ENCODE data around the gene IKBKE. TPM values are rescaled to one million over a fixed set of nuclear protein-coding genes. Genes with fewer than 3 reads are reported as not detected.

IKBKE gene
- total RNA-seq, 1 donor from 2014 or later, result 7.7 TPM

DNA sequence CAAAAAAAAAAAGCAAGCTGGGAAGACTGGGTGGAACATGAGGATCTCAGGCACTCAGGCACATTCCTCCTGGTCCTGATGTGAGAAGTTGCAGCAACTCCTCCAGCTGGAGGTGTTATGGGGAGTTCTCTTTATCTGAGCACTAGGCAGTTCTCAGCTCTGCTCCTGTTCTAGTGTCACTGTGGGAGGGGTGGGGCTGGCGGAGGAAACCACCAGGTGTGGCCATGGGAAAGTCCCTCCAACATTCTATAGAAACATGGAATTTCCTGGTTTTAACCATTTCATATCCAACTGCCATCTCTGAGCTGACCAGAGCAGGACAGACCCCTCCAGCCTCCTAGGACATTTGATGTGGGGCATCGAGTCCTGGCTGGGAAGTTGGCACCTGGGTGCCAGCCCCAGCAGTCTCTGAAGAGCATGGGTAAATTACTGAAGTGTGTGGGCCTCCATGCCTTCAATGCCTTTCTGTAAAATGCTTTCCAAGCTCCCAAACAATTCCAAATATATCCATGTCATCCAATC lies 804 bp upstream of the IKBKE start:
- DNase-seq (ENCODE audit: low spot score), result no peak
- H3K27me3 Mint-ChIP-seq (ENCODE audit: low read depth), result peaks cover 4% of the 10 kb centered on the region
- H3K4me3 Mint-ChIP-seq (ENCODE audit: unreplicated experiment), result peak overlapping the region; percentile 78
- no peaks in the 10 kb centered on the region for H3K9me3 Mint-ChIP-seq (ENCODE audit: low read depth)
- peak overlapping the region; percentile 58 for H3K27ac Mint-ChIP-seq (ENCODE audit: unreplicated experiment)
- TF ChIP-seq, protein P1, sequence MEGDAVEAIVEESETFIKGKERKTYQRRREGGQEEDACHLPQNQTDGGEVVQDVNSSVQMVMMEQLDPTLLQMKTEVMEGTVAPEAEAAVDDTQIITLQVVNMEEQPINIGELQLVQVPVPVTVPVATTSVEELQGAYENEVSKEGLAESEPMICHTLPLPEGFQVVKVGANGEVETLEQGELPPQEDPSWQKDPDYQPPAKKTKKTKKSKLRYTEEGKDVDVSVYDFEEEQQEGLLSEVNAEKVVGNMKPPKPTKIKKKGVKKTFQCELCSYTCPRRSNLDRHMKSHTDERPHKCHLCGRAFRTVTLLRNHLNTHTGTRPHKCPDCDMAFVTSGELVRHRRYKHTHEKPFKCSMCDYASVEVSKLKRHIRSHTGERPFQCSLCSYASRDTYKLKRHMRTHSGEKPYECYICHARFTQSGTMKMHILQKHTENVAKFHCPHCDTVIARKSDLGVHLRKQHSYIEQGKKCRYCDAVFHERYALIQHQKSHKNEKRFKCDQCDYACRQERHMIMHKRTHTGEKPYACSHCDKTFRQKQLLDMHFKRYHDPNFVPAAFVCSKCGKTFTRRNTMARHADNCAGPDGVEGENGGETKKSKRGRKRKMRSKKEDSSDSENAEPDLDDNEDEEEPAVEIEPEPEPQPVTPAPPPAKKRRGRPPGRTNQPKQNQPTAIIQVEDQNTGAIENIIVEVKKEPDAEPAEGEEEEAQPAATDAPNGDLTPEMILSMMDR (IDR thresholded peaks at IDR 0.05), result no peak
- H3K4me1 Mint-ChIP-seq (ENCODE audit: low read depth), result peaks cover 51% of the 10 kb centered on the region
- H3K36me3 Mint-ChIP-seq (ENCODE audit: low read depth), result peaks cover 6% of the 10 kb centered on the region

DNA sequence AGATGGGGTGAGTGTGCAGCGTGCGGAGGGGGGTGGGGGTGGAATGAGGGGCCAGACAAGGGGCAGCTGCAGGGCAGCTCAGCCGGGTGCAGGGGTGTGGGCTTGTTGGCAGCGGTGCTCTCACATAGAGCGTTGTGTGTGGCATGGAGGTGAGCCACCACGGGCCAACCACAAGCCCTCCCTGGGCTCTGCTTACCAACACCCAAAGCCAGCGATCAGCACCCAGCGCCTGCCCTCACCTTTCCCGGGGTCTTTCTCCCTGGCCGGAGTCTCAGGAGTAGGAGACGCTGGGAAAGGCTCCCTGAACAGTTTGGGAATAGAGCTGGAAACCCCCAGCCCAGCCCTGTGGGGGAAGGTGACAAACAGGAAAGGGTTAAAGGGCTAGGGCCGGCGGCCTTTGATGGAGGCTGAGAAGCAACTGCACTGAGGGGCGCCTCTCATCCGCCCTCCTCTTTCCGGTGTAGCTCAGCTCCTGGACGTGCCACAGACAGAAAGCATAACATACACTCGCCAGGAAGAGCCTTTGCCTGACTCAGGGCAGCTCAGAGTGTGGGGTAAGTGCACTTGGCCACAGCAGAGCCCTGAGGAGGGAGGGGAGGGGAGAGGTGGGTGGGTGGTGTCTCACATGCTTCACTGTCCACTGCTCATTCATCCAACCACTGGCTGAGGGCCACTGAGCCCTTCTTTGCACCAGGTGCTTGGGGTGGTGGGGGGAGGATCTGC lies 577 bp downstream of the IKBKE start:
- Mint-ChIP-seq H3K36me3 (ENCODE audit: low read depth) (peaks cover 6% of the 10 kb centered on the region), H3K27me3 (ENCODE audit: low read depth) (peaks cover 4% of the 10 kb centered on the region), H3K9me3 (ENCODE audit: low read depth) (no peaks in the 10 kb centered on the region), H3K4me1 (ENCODE audit: low read depth) (peaks cover 47% of the 10 kb centered on the region), H3K27ac (ENCODE audit: unreplicated experiment) (peak overlapping the region; percentile 58), H3K4me3 (ENCODE audit: unreplicated experiment) (peak overlapping the region; percentile 78)
- DNase-seq (ENCODE audit: low spot score), result no peak
- TF ChIP-seq, protein P1 (IDR thresholded peaks at IDR 0.05), result peak; percentile 22

DNA sequence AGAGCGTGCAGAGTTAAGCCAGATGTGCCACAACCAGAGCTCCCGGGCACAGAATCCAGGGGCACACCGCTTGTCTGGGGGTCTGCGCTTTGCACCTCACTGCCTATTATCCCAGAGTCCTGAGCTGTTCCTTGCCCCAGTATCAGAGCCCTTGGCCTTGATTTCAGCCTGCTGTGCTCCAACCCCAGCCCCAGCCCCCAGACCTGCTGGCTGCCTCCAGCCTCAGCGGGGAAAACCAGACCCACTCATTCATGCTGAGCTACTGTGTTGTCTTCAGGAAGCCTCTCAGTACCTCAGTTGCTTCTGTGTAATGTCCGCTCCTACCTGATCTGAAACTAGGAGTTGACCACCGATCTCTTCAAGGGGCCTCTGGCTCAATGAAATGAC lies 1.1 kb downstream of the IKBKE start:
- peaks cover 47% of the 10 kb centered on the region for H3K4me1 Mint-ChIP-seq (ENCODE audit: low read depth)
- peaks cover 10% of the 10 kb centered on the region for H3K36me3 Mint-ChIP-seq (ENCODE audit: low read depth)
- no peak for DNase-seq (ENCODE audit: low spot score)
- H3K9me3 Mint-ChIP-seq (ENCODE audit: low read depth), result no peaks in the 10 kb centered on the region
- TF ChIP-seq, protein P1 (IDR thresholded peaks at IDR 0.05), result no peak
- peak overlapping the region; percentile 78 for H3K4me3 Mint-ChIP-seq (ENCODE audit: unreplicated experiment)
- H3K27ac Mint-ChIP-seq (ENCODE audit: unreplicated experiment), result peak overlapping the region; percentile 36
- peaks cover 4% of the 10 kb centered on the region for H3K27me3 Mint-ChIP-seq (ENCODE audit: low read depth)

DNA sequence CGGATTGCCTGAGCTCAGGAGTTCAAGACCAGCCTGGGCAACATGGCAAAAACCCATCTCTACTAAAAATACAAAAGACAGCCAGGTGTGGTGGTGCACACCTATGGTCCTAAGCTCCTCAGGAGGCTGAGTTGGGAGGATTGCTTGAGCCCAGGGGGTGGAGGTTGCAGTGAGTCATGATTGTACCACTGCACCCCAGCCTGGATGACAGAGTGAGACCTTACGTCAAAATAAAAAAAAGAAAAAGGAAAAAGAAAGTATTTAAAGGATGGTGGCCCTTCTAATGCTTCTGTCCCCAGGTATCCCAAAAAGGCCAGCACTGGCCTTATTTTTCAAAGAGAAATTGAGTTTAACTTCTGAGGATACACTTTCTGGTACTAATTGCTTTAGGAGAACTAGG lies 1.7 kb downstream of the IKBKE start:
- TF ChIP-seq, protein P1 (IDR thresholded peaks at IDR 0.05), result no peak
- DNase-seq (ENCODE audit: low spot score), result no peak
- H3K27ac Mint-ChIP-seq (ENCODE audit: unreplicated experiment), result peak overlapping the region; percentile 51
- no peaks in the 10 kb centered on the region for H3K27me3 Mint-ChIP-seq (ENCODE audit: low read depth)
- no peak overlapping the region for H3K4me3 Mint-ChIP-seq (ENCODE audit: unreplicated experiment)
- H3K36me3 Mint-ChIP-seq (ENCODE audit: low read depth), result peaks cover 13% of the 10 kb centered on the region
- H3K4me1 Mint-ChIP-seq (ENCODE audit: low read depth), result peaks cover 43% of the 10 kb centered on the region
- no peaks in the 10 kb centered on the region for H3K9me3 Mint-ChIP-seq (ENCODE audit: low read depth)

DNA sequence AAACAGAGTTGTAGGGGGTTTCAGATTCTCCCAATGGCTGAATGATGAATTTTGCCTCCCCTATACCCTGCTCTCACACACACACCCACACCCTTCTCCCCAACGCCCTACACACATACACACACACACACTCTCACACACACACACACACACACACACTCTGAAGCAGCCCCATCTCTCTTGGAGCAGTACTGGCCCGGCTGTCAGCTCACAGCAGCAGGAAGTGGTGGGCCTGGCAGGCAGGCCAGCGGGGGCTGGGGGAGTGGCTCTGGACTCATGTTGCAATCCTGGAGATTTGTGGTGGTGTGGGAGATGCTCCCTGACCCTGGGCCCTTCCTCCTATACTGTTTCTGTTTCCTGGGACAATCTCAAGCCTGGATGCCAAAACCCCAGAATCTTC lies 2.2 kb downstream of the IKBKE start:
- no peak overlapping the region for H3K4me3 Mint-ChIP-seq (ENCODE audit: unreplicated experiment)
- peaks cover 13% of the 10 kb centered on the region for H3K36me3 Mint-ChIP-seq (ENCODE audit: low read depth)
- no peak overlapping the region for H3K27ac Mint-ChIP-seq (ENCODE audit: unreplicated experiment)
- TF ChIP-seq, protein P1 (IDR thresholded peaks at IDR 0.05), result no peak
- no peak for DNase-seq (ENCODE audit: low spot score)
- peaks cover 43% of the 10 kb centered on the region for H3K4me1 Mint-ChIP-seq (ENCODE audit: low read depth)
- H3K27me3 Mint-ChIP-seq (ENCODE audit: low read depth), result no peaks in the 10 kb centered on the region
- H3K9me3 Mint-ChIP-seq (ENCODE audit: low read depth), result no peaks in the 10 kb centered on the region
